HG03159 (cell line): ENCODE results near the gene UBE2F.
"Not testable (repeated sequence)": the region's sequence is repeated elsewhere in the genome, so short reads cannot be mapped to it uniquely, and the experiment has no call there.

Experiments used
- ATAC-seq: cut with Tn5 transposase; IDR thresholded peaks from one replicate; pipeline ENCODE4 v1.9.1; 2021; ENCODE audit warnings: mild to moderate bottlenecking, moderate library complexity; ENCODE audit not compliant: unreplicated experiment

Gene UBE2F

GRCh38 chr2:237943395-237944094, 23.3 kb upstream of the UBE2F start:
- no peak for ATAC-seq

- no peak for ATAC-seq
These were observed 22.5 kb upstream of the UBE2F start for GRCh38 chr2:237944302-237944701.

- no peak for ATAC-seq
These were observed 20.4 kb upstream of the UBE2F start for GRCh38 chr2:237946423-237946822.

DNA sequence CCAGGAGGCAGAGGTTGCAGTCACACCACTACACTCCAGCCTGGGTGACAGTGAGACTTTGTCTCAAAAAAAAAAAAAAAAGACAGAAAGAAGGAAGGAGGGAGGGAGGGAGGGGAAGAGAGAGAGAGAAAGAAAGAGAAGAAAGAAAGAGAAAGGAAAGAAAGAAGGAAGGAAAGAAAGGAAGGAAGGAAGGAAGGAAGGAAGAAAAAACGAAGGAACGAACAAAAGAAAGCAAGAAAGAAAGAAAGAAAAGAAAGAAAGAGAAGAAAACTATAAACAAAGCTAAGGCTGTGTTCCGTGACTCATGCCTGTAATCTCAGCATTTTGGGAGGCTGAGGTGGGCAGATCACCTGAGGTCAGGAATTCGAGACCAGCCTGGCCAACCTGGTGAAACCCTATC, 15.5 kb upstream of the UBE2F start:
- not testable (repeated sequence) for ATAC-seq

DNA sequence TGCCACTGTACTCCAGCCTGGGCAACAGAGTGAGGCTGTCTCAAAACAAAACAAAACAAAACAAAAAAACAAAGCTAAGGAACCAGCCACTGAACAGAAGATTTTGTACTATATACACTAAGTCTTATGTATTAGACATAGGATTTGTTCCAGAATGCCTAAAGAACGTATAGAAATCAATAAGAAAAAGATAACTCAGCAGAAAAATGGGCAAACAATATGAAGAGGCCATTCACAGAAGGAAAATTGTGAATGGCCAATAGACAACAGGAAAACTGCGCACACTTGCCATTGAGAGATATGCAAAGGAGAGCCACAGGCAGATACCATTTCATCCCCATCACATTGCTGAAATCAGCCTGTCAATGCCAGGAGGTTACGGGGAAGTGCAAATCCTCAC, 14.9 kb upstream of the UBE2F start:
- no peak for ATAC-seq

DNA sequence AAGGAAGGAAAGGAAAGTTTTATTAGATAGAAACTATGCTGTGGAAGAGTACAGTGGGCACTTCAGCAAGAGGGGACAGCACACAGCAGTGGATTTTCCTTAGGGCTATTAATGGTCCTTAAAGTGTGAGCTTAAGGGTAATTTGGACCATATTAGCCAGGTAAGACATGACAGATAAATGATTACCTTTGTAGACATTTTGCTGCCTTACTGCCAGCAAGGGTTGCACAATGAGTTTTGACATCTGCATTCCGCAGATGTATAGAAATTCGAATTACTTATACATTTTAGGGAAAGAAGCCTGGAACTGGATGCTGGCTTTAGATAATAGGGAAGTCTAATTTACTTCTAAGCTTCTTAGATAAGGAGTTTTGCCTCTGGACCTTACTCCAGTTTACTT, 14.0 kb upstream of the UBE2F start:
- ATAC-seq, result no peak

GRCh38 chr2:237955640-237956401, 11.0 kb upstream of the UBE2F start:
- no peak for ATAC-seq

DNA sequence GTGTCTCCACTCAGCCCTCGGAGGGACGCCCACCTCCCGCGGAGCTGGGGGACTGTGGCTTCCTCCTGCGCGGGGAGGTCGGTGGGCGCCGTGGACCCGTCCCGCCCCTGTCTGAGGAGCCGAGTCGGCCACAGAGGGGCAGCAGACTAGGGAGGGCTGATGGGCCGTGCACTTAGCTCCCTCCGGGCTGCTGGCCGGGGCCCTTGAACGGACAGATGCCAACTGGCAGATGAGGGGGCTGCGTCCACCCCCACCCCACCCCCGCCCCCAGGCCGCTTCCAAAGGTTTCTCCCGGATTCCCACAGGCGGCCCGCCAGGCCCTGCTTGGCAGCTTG, 10.4 kb upstream of the UBE2F start:
- no peak for ATAC-seq

DNA sequence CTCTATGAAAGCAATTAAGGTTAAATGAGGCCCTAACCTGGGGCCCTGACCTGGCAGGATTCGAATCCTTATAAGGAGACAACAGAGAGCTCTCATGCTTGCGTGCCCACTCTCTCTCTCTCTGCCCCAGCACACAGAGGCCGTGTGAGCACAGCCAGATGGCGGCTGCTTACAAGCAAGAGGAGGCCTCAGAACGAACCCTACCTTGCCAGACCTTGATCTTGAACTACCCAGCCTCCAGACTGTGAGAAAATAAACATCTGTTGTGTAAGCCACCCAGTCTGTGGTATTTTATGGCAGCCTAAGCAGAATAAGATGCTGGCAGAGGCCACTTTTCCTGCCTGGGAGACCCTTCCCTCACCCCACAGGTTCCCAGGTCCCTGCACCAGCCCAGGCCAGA, 5.2 kb upstream of the UBE2F start:
- ATAC-seq, result no peak

- no peak for ATAC-seq
These were observed 4.3 kb upstream of the UBE2F start for GRCh38 chr2:237962432-237963084.

DNA sequence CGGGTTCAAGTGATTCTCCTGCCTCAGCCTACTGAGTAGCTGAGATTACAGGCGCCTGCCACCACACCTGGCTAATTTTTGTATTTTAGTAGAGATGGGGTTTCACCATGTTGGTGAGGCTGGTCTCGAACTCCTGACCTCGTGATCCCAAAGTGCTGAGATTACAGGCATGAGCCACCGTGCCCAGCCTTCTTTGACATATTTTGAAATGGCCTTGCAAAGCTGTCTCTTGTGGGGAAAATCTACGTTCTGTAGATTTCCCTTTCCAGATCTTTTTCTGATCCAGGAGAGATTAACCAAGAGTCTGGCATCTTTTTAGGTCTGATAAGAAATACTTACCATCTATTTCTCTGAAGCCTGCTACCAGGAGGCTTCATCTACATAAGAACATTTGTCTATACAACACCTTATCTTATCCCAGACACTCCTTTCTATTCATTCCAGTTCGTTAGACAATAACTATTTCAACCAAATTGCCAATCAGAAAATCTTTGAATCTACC, 3.3 kb upstream of the UBE2F start:
- ATAC-seq, result not testable (repeated sequence)

DNA sequence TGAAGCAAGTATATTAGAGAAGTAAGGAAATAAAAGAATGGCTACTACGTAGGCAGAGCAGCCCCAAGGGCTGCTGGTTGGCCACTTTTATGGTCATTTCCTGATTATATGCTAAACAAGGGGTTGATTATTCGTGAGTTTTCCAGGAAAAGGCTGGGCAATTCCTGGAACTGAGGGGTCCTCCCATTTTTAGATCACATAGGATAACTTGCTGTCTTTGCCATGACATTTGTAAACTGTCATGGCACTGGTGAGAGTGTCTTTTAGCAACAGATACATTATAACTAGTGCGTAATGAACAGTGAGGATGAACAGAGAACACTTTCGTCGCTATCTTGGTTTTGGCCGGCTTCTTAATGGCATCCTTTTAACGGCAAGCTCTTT, 2.6 kb upstream of the UBE2F start:
- no peak for ATAC-seq

DNA sequence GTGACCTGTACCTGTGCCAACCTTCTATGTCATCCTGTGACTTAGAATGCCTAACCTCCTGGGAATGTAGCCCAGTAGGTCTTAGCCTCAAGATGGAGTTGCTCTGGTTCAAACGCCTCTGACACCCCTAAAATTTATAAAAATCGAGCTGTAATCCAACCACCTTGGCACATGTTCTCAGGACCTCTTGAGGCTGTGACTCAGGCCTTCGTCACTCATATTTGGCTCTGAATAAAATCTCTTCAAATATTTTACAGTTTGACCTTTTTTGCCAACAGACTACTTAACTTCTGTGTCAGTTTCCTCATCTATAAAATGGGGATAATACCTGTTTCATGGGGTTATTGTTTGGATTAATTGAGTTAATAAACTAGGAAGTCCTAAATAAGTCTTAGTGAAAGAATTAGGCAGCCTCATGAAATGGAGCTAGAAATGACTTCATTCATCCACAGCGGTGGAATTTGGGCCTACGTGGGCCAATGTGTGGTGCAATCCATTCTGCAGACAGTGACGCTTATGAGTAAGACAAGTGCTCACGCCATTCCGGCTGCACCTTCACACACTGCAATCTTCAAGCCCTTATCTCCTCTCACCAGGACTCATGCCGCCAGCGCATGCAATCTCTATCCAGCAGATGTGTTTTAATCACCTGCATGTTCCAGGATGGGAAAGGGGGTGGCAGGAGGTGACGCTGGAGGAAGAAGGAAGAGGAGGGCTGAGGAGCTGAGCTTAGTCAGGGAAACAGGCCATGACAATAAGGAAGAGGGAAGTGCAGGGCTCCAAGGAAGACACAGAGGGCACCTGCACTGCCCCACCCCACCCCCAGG, 2.0 kb upstream of the UBE2F start:
- ATAC-seq, result no peak

DNA sequence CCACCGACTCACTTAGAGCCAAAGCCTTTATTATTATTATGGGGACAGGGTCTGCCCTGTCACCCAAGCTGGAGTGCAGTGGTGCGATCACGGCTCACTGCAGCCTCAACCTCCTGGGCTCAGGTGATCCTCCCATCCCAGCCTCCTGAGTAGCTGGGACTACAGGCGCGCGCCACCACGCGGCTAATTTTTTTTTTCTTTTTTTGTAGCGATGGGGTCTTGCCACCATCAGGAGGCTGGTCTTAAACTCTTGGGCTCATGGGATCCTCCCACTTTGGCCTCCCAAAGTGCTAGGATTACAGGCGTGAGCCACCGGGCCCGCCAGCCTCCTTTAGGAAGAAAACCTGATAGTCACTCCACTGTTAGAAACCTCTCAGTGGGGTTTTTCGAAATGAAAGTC, 970 bp upstream of the UBE2F start:
- ATAC-seq, result not testable (repeated sequence)

DNA sequence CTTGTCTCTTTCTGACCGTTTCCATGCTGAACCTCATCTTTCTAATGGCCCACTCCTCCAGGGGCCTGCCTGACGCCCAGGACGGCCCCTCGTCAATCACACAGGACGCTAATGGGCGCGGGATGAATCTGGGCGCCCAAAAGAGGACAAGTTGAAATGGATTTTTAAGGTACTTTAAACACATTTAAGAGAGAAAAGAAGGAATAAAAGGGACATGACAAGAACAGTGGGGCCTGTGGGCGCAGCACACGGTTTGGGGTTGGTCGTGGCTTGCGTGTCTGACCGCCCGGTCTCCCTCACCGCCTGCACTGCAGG, 607 bp upstream of the UBE2F start:
- no peak for ATAC-seq

GRCh38 chr2:237967463-237967951, 693 bp downstream of the UBE2F start:
- ATAC-seq, result peak; percentile 4

GRCh38 chr2:237968048-237968862, 1.4 kb downstream of the UBE2F start:
- peak; percentile 36 for ATAC-seq

DNA sequence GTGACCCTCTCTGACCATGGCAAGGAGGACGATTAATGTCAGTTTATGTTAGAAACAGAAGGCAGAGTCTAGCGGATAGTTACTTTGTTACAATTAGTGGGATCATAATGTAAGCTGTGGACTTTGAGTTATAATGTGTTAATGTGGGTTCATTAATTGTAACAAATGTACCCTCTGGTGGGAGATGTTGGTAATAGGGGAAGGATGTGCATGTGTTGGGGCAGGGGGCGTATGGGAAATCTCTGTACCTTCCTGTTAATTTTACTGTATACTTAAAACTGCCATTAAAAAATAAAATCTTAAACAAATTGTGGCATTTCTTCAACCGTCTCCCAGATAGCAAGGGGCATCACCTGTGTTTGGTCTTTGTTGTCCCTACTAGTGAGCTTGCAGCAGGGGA, 4.8 kb downstream of the UBE2F start:
- ATAC-seq, result no peak

GRCh38 chr2:237972211-237972610, 5.4 kb downstream of the UBE2F start:
- no peak for ATAC-seq

DNA sequence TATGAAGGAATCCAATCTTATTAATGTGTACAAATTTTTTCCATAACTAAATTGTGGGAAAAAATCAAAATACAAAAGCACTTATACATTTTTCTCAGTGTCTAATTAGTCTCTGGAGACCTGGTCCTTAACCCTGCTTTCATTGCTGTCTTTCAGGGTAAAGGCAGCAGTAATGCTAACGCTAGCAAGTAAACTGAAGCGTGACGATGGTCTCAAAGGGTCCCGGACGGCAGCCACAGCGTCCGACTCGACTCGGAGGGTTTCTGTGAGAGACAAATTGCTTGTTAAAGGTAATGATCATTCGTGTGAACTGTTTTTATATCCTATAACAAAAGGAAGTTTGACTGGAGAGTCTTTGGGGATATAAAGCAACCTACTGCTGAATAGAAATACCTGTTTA, 6.1 kb downstream of the UBE2F start:
- no peak for ATAC-seq
